ENCODE data around the gene INPP5B. TPM values are rescaled to one million over a fixed set of nuclear protein-coding genes. Genes with fewer than 3 reads are reported as not detected.

The INPP5B gene
- total RNA-seq, 2 donors from 2014 or later: 14.3 to 24.6 TPM

DNA sequence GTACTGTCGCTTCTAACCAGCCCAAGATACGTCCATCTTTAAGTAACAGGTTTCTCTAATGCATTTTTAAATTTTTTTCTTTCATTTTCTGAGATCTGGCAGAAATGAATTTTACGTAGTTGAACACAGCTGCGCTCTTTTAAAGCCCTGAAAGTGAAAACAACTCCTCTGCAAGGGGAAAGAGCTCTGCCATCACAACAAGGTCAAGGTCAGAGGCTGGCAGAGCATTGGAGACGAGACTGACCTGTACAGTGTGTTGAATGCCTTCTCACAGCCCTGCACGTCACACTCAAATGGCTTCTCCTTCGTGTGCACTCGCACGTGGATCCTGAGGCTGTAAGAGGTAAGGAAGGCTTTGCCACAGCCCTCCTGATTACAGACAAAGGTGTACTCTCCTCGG, 107.2 kb downstream of the INPP5B start:
- peaks cover 9% of the 10 kb centered on the region for H3K36me3 ChIP-seq
- no peaks in the 10 kb centered on the region for H3K4me1 ChIP-seq
- TF ChIP-seq, protein P1, sequence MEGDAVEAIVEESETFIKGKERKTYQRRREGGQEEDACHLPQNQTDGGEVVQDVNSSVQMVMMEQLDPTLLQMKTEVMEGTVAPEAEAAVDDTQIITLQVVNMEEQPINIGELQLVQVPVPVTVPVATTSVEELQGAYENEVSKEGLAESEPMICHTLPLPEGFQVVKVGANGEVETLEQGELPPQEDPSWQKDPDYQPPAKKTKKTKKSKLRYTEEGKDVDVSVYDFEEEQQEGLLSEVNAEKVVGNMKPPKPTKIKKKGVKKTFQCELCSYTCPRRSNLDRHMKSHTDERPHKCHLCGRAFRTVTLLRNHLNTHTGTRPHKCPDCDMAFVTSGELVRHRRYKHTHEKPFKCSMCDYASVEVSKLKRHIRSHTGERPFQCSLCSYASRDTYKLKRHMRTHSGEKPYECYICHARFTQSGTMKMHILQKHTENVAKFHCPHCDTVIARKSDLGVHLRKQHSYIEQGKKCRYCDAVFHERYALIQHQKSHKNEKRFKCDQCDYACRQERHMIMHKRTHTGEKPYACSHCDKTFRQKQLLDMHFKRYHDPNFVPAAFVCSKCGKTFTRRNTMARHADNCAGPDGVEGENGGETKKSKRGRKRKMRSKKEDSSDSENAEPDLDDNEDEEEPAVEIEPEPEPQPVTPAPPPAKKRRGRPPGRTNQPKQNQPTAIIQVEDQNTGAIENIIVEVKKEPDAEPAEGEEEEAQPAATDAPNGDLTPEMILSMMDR (IDR thresholded peaks at IDR 0.05): no peak
- H3K27ac ChIP-seq: no peak overlapping the region
- no peak overlapping the region for H3K4me3 ChIP-seq
- no peak for DNase-seq
- H3K9me3 ChIP-seq: no peaks in the 10 kb centered on the region
- no peak overlapping the region for H3K9ac ChIP-seq (ENCODE audit: low read depth in 2 of 2, low read length in 2 of 2)
- no peaks in the 10 kb centered on the region for H3K27me3 ChIP-seq
- intact Hi-C loops (cut with DNase I): no loop called here

DNA sequence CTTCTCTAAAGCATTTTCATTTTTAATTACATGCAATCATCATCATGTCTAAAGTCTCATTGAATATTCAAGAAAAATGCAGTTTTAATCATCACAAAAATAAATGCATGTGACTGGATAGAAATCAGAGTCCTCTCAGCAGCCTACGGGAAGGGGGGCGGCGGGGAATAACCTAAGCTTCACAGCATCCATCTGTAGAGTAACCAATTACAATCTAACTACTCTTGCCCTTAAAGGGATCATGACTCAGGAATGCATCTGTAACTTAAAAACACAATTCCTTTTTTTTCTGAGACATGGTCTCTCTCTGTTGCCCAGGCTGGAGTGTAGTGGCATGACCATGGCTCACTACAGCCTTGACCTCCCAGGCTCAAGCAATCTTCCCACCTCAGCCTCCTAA, 110.1 kb downstream of the INPP5B start:
- intact Hi-C loops (cut with DNase I): no loop called here
- H3K27me3 ChIP-seq: no peaks in the 10 kb centered on the region
- no peaks in the 10 kb centered on the region for H3K4me1 ChIP-seq
- peaks cover 12% of the 10 kb centered on the region for H3K36me3 ChIP-seq
- TF ChIP-seq, protein P1 (IDR thresholded peaks at IDR 0.05): no peak
- H3K27ac ChIP-seq: no peak overlapping the region
- DNase-seq: no peak
- no peaks in the 10 kb centered on the region for H3K9me3 ChIP-seq
- H3K9ac ChIP-seq (ENCODE audit: low read depth in 2 of 2, low read length in 2 of 2): no peak overlapping the region
- no peak overlapping the region for H3K4me3 ChIP-seq

DNA sequence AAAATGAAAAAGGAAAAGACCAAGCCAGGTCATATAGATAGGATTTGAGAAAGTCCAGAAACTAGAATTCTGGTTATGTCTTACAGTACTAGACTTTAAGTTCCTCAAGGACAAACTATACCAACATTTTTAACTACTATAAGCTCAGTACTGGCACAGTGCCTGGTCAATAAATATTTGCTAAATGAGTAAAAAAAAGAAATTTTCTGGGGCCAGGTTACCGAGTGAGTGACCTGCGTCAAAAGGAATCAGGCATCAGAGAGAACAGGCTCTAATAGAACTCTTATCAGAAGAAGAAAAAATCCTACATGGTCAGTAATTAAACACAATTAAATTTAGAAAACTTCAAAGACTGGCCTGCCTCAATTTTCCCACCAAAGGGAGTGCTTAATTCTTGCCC, 115.0 kb downstream of the INPP5B start:
- Histone ChIP-seq H3K27me3 (no peaks in the 10 kb centered on the region), H3K9ac (ENCODE audit: low read depth in 2 of 2, low read length in 2 of 2) (no peak overlapping the region), H3K4me3 (no peak overlapping the region), H3K4me1 (no peaks in the 10 kb centered on the region), H3K27ac (no peak overlapping the region), H3K36me3 (peaks cover 12% of the 10 kb centered on the region), H3K9me3 (no peaks in the 10 kb centered on the region)
- intact Hi-C loops (cut with DNase I): no loop called here
- TF ChIP-seq, protein P1 (IDR thresholded peaks at IDR 0.05): no peak
- DNase-seq: no peak

DNA sequence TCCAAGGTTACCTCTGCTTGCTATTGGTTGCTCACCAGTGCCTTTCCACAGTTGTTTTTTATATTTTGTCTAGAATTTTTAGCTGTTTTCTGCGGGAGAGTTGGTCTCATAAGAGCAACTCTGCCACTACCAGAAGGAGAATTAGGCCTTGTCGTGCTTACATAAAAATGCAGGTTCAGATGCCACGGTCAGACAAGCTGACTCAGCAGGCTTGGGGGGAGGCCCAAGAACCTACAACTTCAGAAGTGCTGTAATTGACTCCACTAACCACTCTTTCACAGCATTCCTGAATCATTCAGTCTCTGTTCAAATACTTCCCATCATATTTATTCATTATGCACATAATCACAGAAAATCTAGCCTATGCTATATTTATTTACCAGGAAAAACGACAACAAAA, 115.7 kb downstream of the INPP5B start:
- intact Hi-C loops (cut with DNase I): no loop called here
- no peak for DNase-seq
- H3K9ac ChIP-seq (ENCODE audit: low read depth in 2 of 2, low read length in 2 of 2): no peak overlapping the region
- H3K27me3 ChIP-seq: no peaks in the 10 kb centered on the region
- TF ChIP-seq, protein P1 (IDR thresholded peaks at IDR 0.05): no peak
- H3K4me3 ChIP-seq: no peak overlapping the region
- no peaks in the 10 kb centered on the region for H3K9me3 ChIP-seq
- H3K27ac ChIP-seq: no peak overlapping the region
- H3K36me3 ChIP-seq: peaks cover 12% of the 10 kb centered on the region
- no peaks in the 10 kb centered on the region for H3K4me1 ChIP-seq

DNA sequence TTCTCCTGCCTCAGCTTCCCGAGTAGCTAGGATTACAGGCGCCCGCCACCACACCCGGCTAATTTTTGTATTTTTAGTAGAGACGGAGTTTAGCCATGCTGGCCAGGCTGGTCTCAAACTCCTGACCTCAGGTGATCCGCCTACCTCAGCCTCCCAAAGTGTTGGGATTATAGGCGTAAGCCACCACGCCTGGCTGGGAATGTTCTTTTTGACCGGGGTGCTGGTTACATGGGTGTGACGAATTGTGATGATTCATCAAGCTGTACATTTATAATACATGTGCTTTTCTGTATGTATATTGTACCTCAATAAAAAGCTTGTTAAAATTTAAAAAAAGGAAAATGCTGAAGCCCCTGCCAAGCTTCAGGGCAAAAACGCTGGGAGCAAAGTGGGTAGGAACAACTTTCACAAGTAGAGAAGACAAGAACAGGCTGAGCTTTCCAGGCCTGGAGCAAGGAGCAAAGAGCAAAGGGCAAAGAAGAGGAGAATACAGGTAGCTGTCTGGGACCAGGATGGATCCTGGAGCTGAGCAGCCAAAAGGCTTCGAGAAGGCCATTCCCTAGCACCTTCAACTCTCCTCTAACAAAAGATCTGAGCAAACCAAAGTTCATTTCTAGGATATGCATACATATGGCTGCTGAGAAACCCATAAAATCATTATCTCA, 118.3 kb downstream of the INPP5B start:
- no peak overlapping the region for H3K4me3 ChIP-seq
- no peaks in the 10 kb centered on the region for H3K27me3 ChIP-seq
- intact Hi-C loops (cut with DNase I): no loop called here
- no peaks in the 10 kb centered on the region for H3K9me3 ChIP-seq
- peak overlapping the region; percentile 54 for H3K27ac ChIP-seq
- TF ChIP-seq, protein P1 (IDR thresholded peaks at IDR 0.05): no peak
- H3K36me3 ChIP-seq: no peaks in the 10 kb centered on the region
- H3K9ac ChIP-seq (ENCODE audit: low read depth in 2 of 2, low read length in 2 of 2): no peak overlapping the region
- DNase-seq: peak; percentile 38
- no peaks in the 10 kb centered on the region for H3K4me1 ChIP-seq
